Effector memory CD8-positive, alpha-beta T cell (primary cell): ENCODE data around the gene ACADSB.
A peak's percentile ranks its signal among the peaks of the same experiment; 100 is the strongest.

ENCODE experiments used
- ATAC-seq: fragments of 150-1000 bp; cut with Tn5 transposase; replicated peaks from 2 replicates; pipeline ENCODE4 v1.10.0; 2021; ENCODE audit warnings: mild to moderate bottlenecking, moderate library complexity
- DNase-seq, 3 experiments: peaks; one replicate each; pipeline ENCODE4 v3.0.0; 2021
- H3K27ac Mint-ChIP-seq, 2 donors: one replicate each; pipeline ENCODE4 v1.8.0; 2022; ENCODE audit warnings: mild to moderate bottlenecking in 2 of 2, mixed read lengths in 2 of 2, moderate library complexity in 2 of 2
- H3K27me3 Mint-ChIP-seq, 2 donors: one replicate each; pipeline ENCODE4 v1.8.0; 2022; ENCODE audit warnings: mixed read lengths in 2 of 2
- H3K36me3 Mint-ChIP-seq: one replicate; pipeline ENCODE4 v1.8.0; 2022; ENCODE audit warnings: mild to moderate bottlenecking, moderate library complexity, mixed read lengths; ENCODE audit not compliant: insufficient read depth
- H3K4me1 Mint-ChIP-seq, 2 donors: one replicate each; pipeline ENCODE4 v1.8.0; 2022; ENCODE audit warnings: low read depth in 2 of 2, mixed read lengths in 2 of 2
- H3K4me3 Mint-ChIP-seq, 2 donors: one replicate each; pipeline ENCODE4 v1.8.0; 2022; ENCODE audit warnings: mild to moderate bottlenecking in 2 of 2, mixed read lengths in 2 of 2, moderate library complexity in 2 of 2
- H3K9me3 Mint-ChIP-seq, 2 donors: one replicate each; pipeline ENCODE4 v1.8.0; 2022; ENCODE audit warnings: mixed read lengths in 2 of 2

The ACADSB gene

DNA sequence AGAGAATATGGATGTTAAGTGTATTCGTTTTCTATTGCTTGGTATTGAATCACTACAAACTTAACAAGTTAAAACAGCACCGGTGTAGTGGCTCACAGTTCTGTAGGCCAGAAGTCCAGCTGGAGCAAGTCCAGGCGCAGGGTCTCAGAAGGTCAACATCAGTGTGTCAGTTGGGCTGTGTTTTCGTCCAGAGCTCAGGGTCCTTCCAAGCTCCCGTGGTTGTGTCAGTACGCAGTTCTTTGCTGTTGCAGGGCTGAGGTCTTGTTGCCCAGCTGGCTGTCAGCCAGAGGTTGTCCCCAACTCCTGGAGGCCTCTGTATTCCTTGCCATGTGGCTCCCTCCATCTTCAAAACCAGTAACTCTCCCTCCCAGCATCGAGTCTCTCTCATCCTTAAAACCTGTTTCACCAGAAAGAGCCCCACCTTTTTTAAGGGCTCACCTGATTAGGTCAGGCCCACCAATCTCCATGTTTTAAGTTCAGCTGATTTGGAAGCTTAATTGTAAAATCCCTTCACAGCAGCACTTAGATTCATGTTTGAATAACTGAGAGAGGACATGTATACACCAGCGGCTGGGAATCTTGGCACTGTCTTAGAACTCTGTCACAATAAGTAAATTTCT lies 26.8 kb downstream of the ACADSB start:
- H3K9me3 Mint-ChIP-seq, result no peaks in the 10 kb centered on the region
- DNase-seq (no peak), ATAC-seq (no peak)
- H3K4me3 Mint-ChIP-seq, result no peak overlapping the region
- H3K27ac Mint-ChIP-seq, result no peak overlapping the region
- H3K27me3 Mint-ChIP-seq, result no peaks in the 10 kb centered on the region
- H3K4me1 Mint-ChIP-seq, result peaks cover 0 to 7% of the 10 kb centered on the region in 2 donors
- H3K36me3 Mint-ChIP-seq, result peaks cover 10% of the 10 kb centered on the region

DNA sequence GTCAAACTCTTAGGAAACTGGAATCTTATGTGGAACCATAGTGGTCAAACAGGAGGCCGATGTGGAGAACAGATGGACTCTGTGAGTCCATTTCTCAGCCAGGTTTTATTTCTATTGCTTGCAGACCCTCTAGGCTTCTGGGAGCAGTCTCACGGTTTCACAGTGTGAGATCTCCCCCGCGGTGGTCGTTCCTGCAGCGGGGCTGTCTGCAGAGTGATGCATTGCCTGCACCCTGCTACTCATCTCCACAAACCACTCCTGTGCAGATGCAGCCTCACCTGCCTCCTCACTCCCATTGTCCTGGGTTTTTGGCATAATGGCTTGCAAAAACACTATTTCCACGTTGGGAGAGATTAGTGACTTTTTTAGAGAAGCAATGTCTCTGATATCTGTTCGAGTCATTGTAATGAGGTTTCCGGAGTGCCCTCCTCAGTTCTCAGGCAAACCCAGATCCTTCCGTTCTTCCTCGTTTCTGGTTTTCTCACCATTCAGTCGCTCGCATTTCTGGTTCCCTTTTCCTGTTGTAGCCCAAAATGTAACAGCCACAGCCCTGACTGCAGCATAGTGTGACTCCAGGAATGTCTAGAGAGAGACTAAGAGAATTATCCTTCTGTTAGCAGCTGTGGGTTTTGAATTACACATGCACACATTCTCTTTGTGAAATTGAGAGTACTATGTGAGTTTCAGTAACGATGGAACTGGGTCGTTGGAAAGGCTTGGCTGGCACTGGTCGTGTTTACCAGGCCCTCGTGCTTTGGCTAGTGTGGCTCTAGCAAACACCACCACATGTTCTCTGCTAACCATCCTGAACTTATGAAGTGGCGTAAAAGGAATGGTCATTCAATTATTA lies 30.2 kb downstream of the ACADSB start:
- no peak for ATAC-seq
- no peak for DNase-seq
- peaks cover 0 to 7% of the 10 kb centered on the region in 2 donors for H3K4me1 Mint-ChIP-seq
- no peaks in the 10 kb centered on the region for H3K9me3 Mint-ChIP-seq
- H3K27me3 Mint-ChIP-seq, result no peaks in the 10 kb centered on the region
- H3K27ac Mint-ChIP-seq, result no peak overlapping the region
- H3K36me3 Mint-ChIP-seq, result peaks cover 13% of the 10 kb centered on the region
- H3K4me3 Mint-ChIP-seq, result no peak overlapping the region

DNA sequence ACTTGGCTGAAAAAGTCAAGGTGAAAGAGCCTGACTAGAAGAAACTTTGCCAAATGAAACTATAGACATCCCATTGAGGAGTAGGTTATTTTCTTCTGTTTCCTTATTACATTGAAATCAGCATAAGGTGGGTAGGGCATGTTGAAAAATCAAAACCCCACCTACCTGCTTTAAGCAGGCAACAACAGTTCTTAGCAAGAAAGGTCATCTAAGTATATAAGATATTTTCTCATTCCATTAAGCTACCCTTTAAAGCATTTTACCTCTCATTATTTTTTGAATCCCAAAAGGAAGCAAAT lies 30.8 kb downstream of the ACADSB start:
- Mint-ChIP-seq H3K27ac (no peak overlapping the region), H3K9me3 (no peaks in the 10 kb centered on the region), H3K27me3 (no peaks in the 10 kb centered on the region), H3K4me3 (no peak overlapping the region), H3K4me1 (peaks cover 0 to 7% of the 10 kb centered on the region in 2 donors), H3K36me3 (peaks cover 13% of the 10 kb centered on the region)
- DNase-seq (no peak), ATAC-seq (no peak)

DNA sequence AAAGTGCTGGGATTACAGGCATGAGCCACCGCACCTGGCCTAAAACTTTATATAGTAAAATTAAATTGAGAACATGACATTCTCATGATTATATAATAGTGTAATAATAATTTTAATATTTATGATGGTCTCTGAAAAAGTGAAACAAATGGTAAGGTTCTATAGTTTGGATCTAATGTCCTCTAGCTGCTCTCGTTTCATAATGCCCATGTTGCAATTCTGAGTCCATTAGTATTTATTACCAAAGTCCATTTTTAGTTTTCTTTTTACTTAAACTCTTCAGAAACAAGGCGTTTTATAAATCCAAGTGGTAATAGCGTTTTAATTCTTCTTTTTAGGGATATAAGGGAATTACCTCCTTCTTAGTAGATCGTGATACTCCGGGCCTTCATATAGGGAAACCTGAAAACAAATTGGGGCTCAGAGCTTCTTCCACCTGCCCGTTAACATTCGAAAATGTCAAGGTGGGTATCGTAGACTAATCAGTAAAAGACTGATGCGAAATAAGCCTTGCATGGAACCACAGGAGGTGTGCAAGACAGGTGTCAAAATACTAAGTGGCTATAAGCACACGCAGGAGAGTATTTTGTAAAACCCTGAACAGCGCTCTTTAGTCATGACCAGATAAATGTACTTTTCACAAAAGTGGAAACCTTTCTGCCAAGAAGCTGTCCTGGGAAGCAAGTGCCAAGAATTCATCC lies 34.1 kb downstream of the ACADSB start:
- ATAC-seq (no peak), DNase-seq (no peak)
- peaks cover 0 to 7% of the 10 kb centered on the region in 2 donors for H3K4me1 Mint-ChIP-seq
- no peaks in the 10 kb centered on the region for H3K27me3 Mint-ChIP-seq
- no peak overlapping the region for H3K4me3 Mint-ChIP-seq
- H3K9me3 Mint-ChIP-seq, result no peaks in the 10 kb centered on the region
- H3K36me3 Mint-ChIP-seq, result peaks cover 7% of the 10 kb centered on the region
- no peak overlapping the region for H3K27ac Mint-ChIP-seq

DNA sequence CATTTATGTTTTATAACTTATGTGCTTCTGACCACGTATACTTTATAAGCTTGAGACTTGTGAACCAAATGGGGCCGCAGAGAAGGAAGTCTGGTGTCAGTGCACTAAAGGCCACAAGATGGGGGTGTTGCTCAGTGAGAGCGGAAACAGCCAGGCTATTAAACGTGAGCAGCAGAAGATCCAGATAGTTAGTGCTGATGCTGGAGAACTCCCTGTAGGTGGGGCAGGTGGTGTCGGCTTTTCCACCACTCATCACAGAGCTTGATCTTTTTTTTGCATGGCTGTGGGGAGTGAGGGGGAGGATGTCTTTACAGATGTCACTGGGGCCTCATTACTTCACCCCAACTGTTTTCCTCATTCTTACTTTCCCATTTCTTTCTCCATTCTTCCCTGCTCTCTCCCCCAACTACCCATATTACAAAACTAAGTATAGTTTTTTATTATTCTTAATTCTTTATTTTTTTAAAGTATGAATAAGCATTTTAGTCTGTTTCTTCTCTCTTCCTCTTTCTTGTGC lies 34.7 kb downstream of the ACADSB start:
- H3K27me3 Mint-ChIP-seq, result no peaks in the 10 kb centered on the region
- no peaks in the 10 kb centered on the region for H3K9me3 Mint-ChIP-seq

DNA sequence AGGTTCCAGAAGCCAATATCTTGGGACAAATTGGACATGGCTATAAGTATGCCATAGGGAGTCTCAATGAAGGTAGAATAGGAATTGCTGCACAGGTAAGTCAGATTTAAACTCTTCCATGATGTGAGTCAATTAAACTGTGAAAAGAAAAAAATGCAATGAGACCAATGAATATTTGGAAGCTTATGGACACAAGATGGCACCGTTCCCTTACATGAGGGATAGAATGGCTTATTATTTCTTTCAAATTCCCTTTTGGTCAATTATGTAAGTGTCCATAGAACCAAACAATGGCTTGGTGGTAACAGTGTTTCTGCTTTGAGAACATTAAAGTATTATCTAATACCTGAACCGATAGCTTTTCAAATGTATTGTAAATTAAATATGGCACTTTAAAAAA lies 35.6 kb downstream of the ACADSB start:
- Mint-ChIP-seq H3K36me3 (peaks cover 19% of the 10 kb centered on the region), H3K4me1 (peaks cover 0 to under 1% of the 10 kb centered on the region in 2 donors), H3K27me3 (no peaks in the 10 kb centered on the region), H3K9me3 (no peaks in the 10 kb centered on the region), H3K4me3 (no peak overlapping the region), H3K27ac (no peak overlapping the region)
- ATAC-seq (no peak), DNase-seq (no peak)

More for the DNA sequence above, 34.7 kb downstream of the ACADSB start:
- H3K4me1 Mint-ChIP-seq, result peaks cover 0 to 7% of the 10 kb centered on the region in 2 donors
- peaks cover 13% of the 10 kb centered on the region for H3K36me3 Mint-ChIP-seq
- DNase-seq, result peak; percentile 7 to 29 (median 26)
- H3K4me3 Mint-ChIP-seq, result no peak overlapping the region
- H3K27ac Mint-ChIP-seq, result no peak overlapping the region
- peak; percentile 58 for ATAC-seq

DNA sequence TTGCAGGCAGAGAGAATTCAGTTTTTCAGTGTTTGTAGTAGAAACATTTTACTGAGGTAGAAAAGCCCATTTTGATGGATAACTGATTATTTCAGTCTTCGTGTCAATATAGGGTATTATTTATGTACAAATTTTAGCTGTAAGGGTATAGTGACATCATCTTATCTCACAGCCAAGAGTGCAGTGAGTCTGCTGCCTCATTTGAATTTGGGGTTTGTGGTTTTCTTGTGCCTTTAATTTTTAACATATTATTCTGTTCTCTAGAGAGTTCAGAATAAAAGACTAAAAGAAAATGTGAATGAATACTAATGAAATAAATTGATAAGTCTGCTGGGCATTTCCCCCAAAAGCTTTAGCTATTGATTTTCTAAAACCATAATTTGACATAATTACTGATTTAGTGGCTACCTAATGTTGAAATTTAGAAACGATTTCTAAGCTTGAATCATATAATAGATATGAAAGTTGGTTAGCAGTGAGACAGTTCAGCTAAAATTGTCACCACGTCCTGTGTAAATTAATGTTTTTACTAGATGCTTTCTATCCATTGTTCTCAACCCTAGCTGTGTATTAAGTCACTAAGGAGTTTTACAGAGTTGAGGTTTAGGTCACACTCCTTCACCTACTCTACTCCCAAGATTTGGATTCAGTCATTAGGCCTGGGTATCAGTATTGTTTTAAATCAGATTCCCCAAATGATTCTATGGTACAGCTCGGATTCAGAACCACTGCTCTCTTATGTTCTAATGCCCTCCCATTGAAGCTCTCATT lies 37.3 kb downstream of the ACADSB start:
- H3K4me3 Mint-ChIP-seq, result no peak overlapping the region
- no peaks in the 10 kb centered on the region for H3K27me3 Mint-ChIP-seq
- DNase-seq (no peak), ATAC-seq (no peak)
- H3K4me1 Mint-ChIP-seq, result no peaks in the 10 kb centered on the region
- no peaks in the 10 kb centered on the region for H3K9me3 Mint-ChIP-seq
- H3K36me3 Mint-ChIP-seq, result peaks cover 16% of the 10 kb centered on the region
- H3K27ac Mint-ChIP-seq, result peak overlapping the region in 1 of 2 donors; percentile 53

DNA sequence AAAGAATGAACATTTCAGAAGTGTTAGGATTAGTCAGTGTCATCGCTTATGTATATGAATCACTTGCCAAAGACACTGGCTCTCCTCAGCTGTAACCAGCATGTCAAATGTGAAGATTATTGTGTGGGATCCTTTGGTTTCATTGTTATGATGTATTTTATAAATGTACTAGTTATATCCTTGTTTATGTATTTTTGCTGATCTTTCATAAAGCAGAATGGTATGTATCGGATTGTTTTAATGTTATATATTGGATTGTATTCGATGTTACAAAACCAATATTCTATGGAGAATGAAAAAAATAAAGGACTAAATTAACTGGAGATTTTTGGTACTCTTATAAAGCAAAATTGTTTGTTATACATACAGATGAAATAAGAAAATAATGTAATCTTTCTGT lies 49.2 kb downstream of the ACADSB start:
- Mint-ChIP-seq H3K27ac (no peak overlapping the region), H3K9me3 (no peaks in the 10 kb centered on the region), H3K27me3 (peaks cover 0 to 6% of the 10 kb centered on the region in 2 donors), H3K36me3 (peaks cover 7% of the 10 kb centered on the region), H3K4me3 (no peak overlapping the region), H3K4me1 (no peaks in the 10 kb centered on the region)
- DNase-seq, result no peak
- no peak for ATAC-seq

DNA sequence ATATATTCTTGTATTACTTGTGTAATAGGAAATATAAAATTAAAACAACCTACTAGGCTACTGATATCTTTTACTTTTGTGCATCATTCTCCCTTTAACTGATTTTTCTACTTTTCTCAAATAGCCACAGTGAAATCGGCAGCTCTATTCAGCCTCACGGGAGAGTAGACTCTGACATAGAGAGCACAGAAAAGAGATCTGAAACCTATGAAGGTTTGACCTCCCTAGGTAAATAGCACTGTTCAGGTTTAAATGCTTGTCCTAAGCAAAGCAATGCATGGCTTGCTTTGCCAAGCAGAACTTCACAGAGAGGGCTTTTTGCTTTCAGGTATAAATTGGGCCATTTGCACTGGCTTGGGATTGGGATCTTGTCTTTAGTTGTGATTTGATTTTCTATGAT lies 53.1 kb downstream of the ACADSB start:
- no peak for DNase-seq
- Mint-ChIP-seq H3K27ac (no peak overlapping the region), H3K36me3 (no peaks in the 10 kb centered on the region), H3K9me3 (no peaks in the 10 kb centered on the region), H3K27me3 (peaks cover 24 to 27% of the 10 kb centered on the region in 2 donors), H3K4me3 (no peak overlapping the region), H3K4me1 (no peaks in the 10 kb centered on the region)
- no peak for ATAC-seq

DNA sequence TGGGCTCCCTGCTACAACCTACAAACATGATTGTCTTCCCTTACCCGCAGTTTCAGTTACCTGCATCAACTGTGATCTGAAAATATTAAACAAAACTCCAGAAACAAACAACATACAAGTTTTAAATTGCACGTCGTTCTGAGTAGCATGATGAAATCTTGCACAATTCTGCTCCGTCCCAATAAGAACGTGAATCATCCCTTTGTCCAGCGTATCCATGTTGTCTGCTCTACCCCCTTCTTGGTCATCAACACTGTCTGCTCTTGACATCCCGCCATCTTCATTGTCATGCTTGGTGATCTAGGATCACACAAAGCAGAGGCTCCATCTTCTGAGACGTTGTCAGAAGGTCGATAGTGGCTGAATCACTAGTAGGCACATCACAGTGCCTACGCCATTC lies 53.9 kb downstream of the ACADSB start:
- Mint-ChIP-seq H3K27me3 (peaks cover 25 to 31% of the 10 kb centered on the region in 2 donors), H3K4me1 (no peaks in the 10 kb centered on the region), H3K9me3 (no peaks in the 10 kb centered on the region), H3K4me3 (no peak overlapping the region), H3K36me3 (no peaks in the 10 kb centered on the region), H3K27ac (no peak overlapping the region)
- ATAC-seq, result no peak
- no peak for DNase-seq

DNA sequence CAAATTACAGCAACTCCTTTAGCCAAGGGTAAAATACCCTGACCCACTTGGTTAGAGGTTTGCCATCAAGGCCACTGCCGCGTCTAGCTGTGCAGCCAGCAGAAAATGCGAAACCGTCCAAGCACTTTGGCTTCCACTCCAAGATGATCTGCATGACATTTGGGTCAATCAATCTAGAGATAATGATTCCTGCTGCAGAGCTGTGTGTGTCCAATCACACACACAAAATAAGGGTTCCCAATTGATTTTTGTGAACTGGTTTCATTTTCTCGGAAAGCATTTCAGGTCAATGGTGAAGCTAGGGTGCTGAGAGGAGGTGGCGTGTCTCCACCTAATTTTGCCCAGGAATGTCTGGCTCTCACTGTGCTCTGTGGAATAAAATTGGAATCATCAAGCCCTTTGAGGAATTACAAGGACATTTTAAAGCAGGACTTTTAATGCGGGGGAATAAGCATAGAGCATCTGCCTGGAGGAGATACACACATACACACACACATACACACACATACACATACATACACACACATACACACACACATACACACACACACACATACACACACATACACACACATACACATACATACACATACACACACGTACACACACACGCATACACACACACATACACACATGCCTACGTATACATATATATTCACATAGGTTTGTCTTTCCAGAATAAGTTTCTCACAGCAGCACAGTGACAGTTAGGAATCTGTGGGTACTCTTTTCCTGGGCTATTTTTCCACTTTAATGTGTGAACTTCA lies 59.5 kb downstream of the ACADSB start:
- ATAC-seq (no peak), DNase-seq (no peak)
- Mint-ChIP-seq H3K4me3 (no peak overlapping the region), H3K9me3 (no peaks in the 10 kb centered on the region), H3K36me3 (no peaks in the 10 kb centered on the region), H3K27ac (no peak overlapping the region), H3K4me1 (no peaks in the 10 kb centered on the region), H3K27me3 (peaks cover 26 to 64% of the 10 kb centered on the region in 2 donors)

DNA sequence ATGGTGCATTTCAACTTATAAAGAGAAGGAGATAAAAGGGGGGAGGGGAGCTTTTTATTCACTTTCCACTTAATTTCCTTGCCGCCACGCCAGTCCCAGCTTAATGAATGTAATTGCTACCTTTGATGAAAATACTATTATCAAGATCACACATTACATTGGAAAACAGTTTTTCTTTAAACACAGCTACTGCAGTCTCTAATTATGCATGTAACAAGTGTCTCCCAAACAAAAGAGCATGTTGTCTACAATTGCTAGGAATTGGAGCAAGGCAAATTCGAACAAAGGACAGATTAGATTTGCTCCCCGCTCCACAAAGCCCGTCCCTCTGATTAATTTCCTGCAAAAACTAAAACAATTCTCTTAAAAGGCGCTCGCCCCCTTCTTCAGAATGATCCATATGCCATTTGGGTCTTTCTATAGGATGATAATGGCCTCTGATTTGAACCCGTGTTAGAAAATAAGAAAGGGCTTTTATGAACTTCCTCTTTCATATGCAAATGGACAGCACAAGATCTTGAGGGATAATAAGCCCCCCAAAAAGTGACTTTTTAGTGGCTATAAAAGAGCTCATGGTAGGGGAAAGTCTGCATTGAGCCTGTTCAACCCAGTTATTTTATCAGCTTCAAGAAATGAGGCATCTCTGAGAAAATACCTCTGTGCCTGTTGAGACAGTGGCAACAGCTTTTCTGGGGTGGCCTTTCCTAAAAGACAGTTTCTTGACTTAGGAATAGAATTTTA lies 60.6 kb downstream of the ACADSB start:
- DNase-seq (no peak), ATAC-seq (no peak)
- H3K27ac Mint-ChIP-seq, result no peak overlapping the region
- no peaks in the 10 kb centered on the region for H3K9me3 Mint-ChIP-seq
- H3K4me1 Mint-ChIP-seq, result no peaks in the 10 kb centered on the region
- peaks cover 37 to 69% of the 10 kb centered on the region in 2 donors for H3K27me3 Mint-ChIP-seq
- no peaks in the 10 kb centered on the region for H3K36me3 Mint-ChIP-seq
- no peak overlapping the region for H3K4me3 Mint-ChIP-seq
